ENCODE data around the gene PADI1.

DNA sequence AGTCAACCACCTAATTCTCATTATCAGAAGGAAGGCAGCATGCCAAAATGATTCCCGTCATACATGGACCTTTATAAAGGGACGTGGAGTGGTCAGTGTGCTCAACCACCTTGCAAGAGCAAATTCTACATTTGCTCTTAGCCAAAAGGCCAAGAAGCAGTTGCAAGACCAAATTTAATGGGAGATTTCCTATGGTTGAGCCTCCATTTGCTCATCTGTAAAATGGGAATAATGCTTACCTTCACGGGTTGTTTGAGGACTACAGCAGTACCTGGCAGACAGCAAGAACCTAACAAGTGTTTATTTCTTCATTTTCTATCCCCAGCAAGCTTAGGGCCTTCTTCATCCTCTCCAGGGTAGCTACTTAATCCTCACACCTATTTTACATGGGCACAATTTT, 85.6 kb downstream of the PADI1 start:
- TF ChIP-seq, protein P1, sequence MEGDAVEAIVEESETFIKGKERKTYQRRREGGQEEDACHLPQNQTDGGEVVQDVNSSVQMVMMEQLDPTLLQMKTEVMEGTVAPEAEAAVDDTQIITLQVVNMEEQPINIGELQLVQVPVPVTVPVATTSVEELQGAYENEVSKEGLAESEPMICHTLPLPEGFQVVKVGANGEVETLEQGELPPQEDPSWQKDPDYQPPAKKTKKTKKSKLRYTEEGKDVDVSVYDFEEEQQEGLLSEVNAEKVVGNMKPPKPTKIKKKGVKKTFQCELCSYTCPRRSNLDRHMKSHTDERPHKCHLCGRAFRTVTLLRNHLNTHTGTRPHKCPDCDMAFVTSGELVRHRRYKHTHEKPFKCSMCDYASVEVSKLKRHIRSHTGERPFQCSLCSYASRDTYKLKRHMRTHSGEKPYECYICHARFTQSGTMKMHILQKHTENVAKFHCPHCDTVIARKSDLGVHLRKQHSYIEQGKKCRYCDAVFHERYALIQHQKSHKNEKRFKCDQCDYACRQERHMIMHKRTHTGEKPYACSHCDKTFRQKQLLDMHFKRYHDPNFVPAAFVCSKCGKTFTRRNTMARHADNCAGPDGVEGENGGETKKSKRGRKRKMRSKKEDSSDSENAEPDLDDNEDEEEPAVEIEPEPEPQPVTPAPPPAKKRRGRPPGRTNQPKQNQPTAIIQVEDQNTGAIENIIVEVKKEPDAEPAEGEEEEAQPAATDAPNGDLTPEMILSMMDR (IDR thresholded peaks at IDR 0.05) = no peak
- no peak for TF ChIP-seq POLR2A (IDR thresholded peaks at IDR 0.05)
